ENCODE data around the gene SPAG6.

DNA sequence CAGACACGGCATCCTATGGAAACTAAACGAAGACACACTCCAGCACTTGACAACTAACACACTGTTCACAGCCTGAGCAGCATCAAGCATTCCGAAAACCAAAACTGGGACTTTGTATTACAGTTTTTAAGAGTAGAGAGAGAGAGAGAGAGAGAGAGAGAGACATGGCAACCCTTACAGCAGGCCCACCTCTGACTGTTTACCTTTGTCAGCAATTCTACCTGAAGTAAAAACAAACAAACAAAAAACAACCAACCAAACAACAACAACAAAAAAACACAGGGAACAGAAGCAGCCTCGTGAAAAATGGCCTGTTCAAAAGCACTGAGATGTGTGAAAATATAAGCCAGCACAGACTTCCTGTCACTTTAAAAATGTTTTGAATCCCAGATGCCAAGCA lies 118.0 kb downstream of the SPAG6 start:
- TF ChIP-seq POLR2AphosphoS5 (IDR thresholded peaks at IDR 0.05; ENCODE audit: low read depth, low read length) (no peak), POLR2A (IDR thresholded peaks at IDR 0.05; ENCODE audit: low read depth, low read length) (no peak)

Measured in GM12891 (cell line).